Activated naive CD8-positive, alpha-beta T cell treated with anti-CD3 and anti-CD28 coated beads, Interleukin-2, amount 10 ng/mL, durations not matched to agents 7 days and 5 days (primary cell): ENCODE results near the gene STAG3. TPM values are rescaled to one million over a fixed set of nuclear protein-coding genes. Genes with fewer than 3 reads are reported as not detected.
"Not testable (repeated sequence)": the region's sequence is repeated elsewhere in the genome, so short reads cannot be mapped to it uniquely, and the experiment has no call there.

ENCODE experiments used
- ATAC-seq: fragments of 150-1000 bp; cut with Tn5 transposase; one replicate; pipeline ENCODE4 v1.10.0; 2021; ENCODE audit warnings: low read depth, moderate library complexity
- POLR2A ChIA-PET: fragments of 350-600 bp; sonication (Branson Sonifier 250); formaldehyde crosslinking; loops from one replicate; lab custom pipeline; 2021; ENCODE audit warnings: antibody characterized with exemption; lab: Charles Lee
- DNase-seq: peaks from one replicate; pipeline ENCODE4 v3.0.0; 2021
- H3K27ac Mint-ChIP-seq: one replicate; pipeline ENCODE4 v1.8.0; 2022; ENCODE audit warnings: mild to moderate bottlenecking, mixed read lengths
- H3K27me3 Mint-ChIP-seq: one replicate; pipeline ENCODE4 v1.8.0; 2022; ENCODE audit warnings: mild to moderate bottlenecking, moderate library complexity, mixed read lengths
- H3K36me3 Mint-ChIP-seq: one replicate; pipeline ENCODE4 v1.8.0; 2021; ENCODE audit warnings: mild to moderate bottlenecking, mixed read lengths
- H3K4me1 Mint-ChIP-seq: one replicate; pipeline ENCODE4 v1.8.0; 2021; ENCODE audit warnings: mixed read lengths
- H3K4me3 Mint-ChIP-seq: one replicate; pipeline ENCODE4 v1.8.0; 2022; ENCODE audit warnings: mild to moderate bottlenecking, moderate library complexity, mixed read lengths
- H3K9me3 Mint-ChIP-seq: one replicate; pipeline ENCODE4 v1.8.0; 2021; ENCODE audit warnings: mixed read lengths
- total RNA-seq, 2 experiments: library from RNA; stranded (reverse); gene quantifications; one replicate each; pipeline ENCODE4 v1.2.3, GENCODE V29; 2021

The STAG3 gene, protein sequence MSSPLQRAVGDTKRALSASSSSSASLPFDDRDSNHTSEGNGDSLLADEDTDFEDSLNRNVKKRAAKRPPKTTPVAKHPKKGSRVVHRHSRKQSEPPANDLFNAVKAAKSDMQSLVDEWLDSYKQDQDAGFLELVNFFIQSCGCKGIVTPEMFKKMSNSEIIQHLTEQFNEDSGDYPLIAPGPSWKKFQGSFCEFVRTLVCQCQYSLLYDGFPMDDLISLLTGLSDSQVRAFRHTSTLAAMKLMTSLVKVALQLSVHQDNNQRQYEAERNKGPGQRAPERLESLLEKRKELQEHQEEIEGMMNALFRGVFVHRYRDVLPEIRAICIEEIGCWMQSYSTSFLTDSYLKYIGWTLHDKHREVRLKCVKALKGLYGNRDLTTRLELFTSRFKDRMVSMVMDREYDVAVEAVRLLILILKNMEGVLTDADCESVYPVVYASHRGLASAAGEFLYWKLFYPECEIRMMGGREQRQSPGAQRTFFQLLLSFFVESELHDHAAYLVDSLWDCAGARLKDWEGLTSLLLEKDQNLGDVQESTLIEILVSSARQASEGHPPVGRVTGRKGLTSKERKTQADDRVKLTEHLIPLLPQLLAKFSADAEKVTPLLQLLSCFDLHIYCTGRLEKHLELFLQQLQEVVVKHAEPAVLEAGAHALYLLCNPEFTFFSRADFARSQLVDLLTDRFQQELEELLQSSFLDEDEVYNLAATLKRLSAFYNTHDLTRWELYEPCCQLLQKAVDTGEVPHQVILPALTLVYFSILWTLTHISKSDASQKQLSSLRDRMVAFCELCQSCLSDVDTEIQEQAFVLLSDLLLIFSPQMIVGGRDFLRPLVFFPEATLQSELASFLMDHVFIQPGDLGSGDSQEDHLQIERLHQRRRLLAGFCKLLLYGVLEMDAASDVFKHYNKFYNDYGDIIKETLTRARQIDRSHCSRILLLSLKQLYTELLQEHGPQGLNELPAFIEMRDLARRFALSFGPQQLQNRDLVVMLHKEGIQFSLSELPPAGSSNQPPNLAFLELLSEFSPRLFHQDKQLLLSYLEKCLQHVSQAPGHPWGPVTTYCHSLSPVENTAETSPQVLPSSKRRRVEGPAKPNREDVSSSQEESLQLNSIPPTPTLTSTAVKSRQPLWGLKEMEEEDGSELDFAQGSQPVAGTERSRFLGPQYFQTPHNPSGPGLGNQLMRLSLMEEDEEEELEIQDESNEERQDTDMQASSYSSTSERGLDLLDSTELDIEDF
- total RNA-seq, result 10 to 100 TPM; 31.1 to 38.8 TPM

DNA sequence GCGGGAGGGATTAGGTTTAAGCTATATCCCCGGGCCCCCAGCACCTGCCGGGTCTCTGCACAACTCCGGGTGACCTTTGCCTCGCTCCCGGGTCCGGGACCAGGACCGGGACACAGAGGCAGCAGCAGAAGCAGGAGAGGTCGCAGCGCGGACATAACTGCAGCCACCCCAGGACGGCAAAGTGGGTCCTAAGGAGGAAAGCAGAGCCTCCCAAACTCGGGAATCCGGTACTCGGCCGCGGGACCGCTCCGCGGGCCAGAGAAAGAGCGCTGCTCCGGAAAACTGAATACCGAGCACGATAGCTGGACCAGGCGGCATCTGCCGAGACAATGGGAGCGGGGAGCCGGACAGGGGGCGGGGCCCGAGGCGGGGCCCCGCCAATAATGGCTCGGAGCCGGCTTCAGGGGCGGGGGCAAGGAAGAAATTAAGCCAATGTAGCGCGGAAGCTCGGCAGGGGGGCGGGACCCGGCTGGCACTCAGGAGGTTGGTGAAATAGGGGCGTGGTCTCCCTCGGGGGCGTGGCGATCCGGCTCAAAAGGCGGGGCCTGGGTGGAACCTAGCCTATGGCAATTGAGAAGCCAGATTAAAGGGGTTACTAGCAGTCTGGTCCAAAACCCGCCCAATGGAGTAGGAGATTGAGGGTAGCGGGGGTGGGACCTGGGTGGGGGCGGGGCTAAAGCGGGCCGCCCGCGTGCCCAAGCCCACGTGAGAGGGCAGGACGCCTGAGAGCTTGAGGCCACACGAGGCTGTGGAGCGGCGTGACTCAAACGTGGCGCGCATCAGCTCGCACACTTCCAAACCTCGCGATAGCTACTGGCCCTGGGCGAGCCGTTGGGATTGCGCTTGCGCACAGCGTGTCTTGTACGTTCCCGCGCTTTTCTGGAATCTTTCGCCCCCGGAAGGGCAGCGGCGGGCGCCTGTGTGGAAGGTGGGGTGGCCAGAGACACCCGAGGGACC is at the start of gene STAG3, which contains the start of gene GPC2:
Gene STAG3 (plus strand): TSS at position 874 of the 957 bp plus-strand sequence. CDS start 2,639 bp downstream, outside the sequence.
Gene GPC2 (minus strand): TSS at position 337 of the 957 bp plus-strand sequence. CDS start 182 bp downstream, at position 155.
- H3K4me1 Mint-ChIP-seq, result peaks cover 48% of the 10 kb centered on the region
- POLR2A ChIA-PET, result interaction anchor here (0.8 to 2.5 kb wide), 11 partner anchors 9 to 259 kb away, joined by 3 to 20 read pairs (median 3); partner anchors contain the start of genes GAL3ST4, LAMTOR4, PPP1R35 and PVRIG

DNA sequence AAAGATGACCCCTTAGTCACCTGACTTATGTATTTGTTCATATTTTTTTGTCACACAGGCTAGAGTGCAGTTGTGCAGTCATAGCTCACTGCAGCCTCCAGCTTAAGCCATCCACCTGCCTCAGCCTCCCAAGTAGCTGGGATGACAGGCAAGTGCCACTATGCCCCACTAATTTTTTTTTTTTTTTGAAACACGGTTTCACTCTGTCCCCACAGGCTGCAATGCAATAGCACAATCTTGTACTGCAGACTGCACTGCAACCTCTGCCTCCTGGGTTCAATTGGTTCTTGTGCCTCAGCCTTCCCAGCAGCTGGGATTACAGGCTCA is 49.1 kb upstream of the STAG3 start:
- Mint-ChIP-seq H3K4me3 (peak overlapping the region; percentile 100), H3K27ac (peak overlapping the region; percentile 100), H3K36me3 (peaks cover 4% of the 10 kb centered on the region), H3K4me1 (peaks cover 29% of the 10 kb centered on the region), H3K9me3 (no peaks in the 10 kb centered on the region), H3K27me3 (no peaks in the 10 kb centered on the region)
- no peak for DNase-seq
- POLR2A ChIA-PET, result interaction anchor here (0.6 to 5.4 kb wide), 15 partner anchors 8 to 301 kb away, joined by 3 to 89 read pairs (median 4); partner anchors contain the start of genes AP4M1, LAMTOR4, MCM7 and MEPCE
- ATAC-seq, result no peak

More for the DNA sequence above, at the start of gene STAG3, which contains the start of gene GPC2:
- ATAC-seq (peak; percentile 86), DNase-seq (peak; percentile 99)
- Mint-ChIP-seq H3K9me3 (no peaks in the 10 kb centered on the region), H3K36me3 (peaks cover 13% of the 10 kb centered on the region), H3K4me3 (peak within 1 kb of the TSS; percentile 80), H3K27ac (peak within 1 kb of the TSS; percentile 64), H3K27me3 (peaks cover 3% of the 10 kb centered on the region)

DNA sequence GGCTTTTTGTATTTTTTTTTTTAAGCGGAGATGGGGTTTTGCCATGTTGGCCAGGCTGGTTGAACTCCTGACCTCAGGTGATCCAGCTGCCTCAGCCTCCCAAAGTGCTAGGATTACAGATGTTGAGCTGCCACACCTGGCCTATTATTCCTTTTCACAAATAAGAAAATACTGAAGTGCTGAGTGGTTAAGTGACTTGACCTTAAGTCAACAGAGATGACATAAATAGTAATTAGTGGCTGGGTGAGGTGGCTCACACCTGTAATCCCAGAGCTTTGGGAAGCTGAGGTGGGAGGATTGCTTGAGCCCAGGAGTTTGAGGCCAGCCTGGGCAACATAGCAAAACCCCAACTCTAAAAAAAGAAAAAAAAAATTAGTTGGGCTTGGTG is 47.5 kb upstream of the STAG3 start:
- H3K36me3 Mint-ChIP-seq, H3K27me3 Mint-ChIP-seq, H3K9me3 Mint-ChIP-seq, DNase-seq, ATAC-seq, H3K4me3 Mint-ChIP-seq, H3K27ac Mint-ChIP-seq: not testable (repeated sequence)
- POLR2A ChIA-PET, result interaction anchor here (0.6 to 1.1 kb wide), 3 partner anchors 30 to 134 kb away, joined by 3 read pairs; no protein-coding TSS in a partner anchor
- peaks cover 18% of the 10 kb centered on the region for H3K4me1 Mint-ChIP-seq

DNA sequence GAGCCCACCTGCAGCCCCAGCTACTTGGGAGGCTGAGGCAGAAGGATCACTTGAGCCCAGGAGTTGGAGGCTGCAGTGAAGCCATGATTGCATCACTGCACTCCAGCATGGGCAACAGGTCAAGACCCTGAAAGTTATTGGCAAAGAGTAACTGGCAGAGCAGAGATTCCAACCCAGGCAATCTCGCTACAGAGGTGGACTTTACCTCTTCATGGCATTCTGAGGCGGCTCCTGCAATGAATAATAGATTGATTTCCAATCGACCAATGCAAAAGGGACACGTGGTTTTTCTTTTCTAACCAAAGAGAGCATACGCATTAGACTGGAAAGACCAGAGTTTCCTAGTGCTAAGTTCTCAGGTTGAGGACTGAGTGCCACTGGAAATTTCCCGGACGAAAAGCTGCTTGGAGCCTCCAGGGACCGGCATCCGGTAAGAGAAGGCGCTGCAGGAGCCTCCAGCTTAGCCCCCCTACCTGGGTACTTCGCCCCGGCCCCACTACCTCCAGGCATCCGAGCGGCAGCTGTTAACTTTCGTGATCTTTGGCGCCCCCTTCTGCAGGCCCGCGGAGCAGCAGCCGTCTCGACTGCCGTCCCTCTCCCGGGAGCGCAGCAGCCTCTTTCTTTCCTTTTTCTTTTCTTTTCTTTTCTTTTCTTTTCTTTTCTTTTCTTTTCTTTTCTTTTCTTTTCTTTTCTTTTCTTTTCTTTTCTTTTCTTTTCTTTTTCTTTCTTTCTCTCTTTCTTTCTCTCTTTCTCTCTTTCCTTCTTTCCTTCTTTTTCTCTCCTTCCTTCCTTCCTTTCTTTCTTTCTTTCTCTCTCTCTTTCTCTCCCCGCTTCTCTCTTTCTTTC is 46.9 kb upstream of the STAG3 start:
- H3K27ac Mint-ChIP-seq, result no peak overlapping the region
- no peaks in the 10 kb centered on the region for H3K9me3 Mint-ChIP-seq
- DNase-seq (peak; percentile 87), ATAC-seq (no peak)
- POLR2A ChIA-PET, result interaction anchor here (0.6 to 1.1 kb wide), 4 partner anchors 11 to 51 kb away, joined by 3 read pairs; partner anchors contain the start of genes AP4M1, CNPY4 and MCM7
- peaks cover 18% of the 10 kb centered on the region for H3K4me1 Mint-ChIP-seq
- no peaks in the 10 kb centered on the region for H3K36me3 Mint-ChIP-seq
- H3K4me3 Mint-ChIP-seq, result peak overlapping the region; percentile 48
- H3K27me3 Mint-ChIP-seq, result no peaks in the 10 kb centered on the region

DNA sequence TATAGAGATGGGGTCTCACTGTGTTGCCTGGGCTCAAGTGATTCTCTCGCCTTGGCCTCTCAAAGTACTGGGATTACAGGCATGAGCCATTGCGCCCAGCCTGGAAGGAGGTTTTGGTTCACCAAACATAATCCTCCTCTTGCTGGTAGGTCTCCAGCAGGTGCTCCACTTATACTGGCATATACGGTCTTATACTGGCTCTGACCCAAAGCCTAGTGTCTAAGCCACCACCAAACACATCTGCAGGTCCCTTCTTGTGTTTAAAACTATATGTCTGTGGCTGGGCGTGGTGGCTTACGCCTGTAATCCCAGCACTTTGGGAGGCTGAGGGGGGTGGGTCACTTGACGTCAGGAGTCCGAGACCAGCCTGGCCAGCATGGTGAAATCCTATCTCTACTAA is 45.6 kb upstream of the STAG3 start:
- no peaks in the 10 kb centered on the region for H3K27me3 Mint-ChIP-seq
- POLR2A ChIA-PET, result interaction anchor here (0.7 to 1.3 kb wide), 5 partner anchors 16 to 213 kb away, joined by 3 to 7 read pairs (median 4); partner anchors contain the start of genes AP4M1, LAMTOR4 and MCM7
- no peaks in the 10 kb centered on the region for H3K36me3 Mint-ChIP-seq
- no peak overlapping the region for H3K4me3 Mint-ChIP-seq
- DNase-seq, result no peak
- ATAC-seq, result no peak
- peaks cover 16% of the 10 kb centered on the region for H3K4me1 Mint-ChIP-seq
- H3K9me3 Mint-ChIP-seq, result no peaks in the 10 kb centered on the region
- no peak overlapping the region for H3K27ac Mint-ChIP-seq

DNA sequence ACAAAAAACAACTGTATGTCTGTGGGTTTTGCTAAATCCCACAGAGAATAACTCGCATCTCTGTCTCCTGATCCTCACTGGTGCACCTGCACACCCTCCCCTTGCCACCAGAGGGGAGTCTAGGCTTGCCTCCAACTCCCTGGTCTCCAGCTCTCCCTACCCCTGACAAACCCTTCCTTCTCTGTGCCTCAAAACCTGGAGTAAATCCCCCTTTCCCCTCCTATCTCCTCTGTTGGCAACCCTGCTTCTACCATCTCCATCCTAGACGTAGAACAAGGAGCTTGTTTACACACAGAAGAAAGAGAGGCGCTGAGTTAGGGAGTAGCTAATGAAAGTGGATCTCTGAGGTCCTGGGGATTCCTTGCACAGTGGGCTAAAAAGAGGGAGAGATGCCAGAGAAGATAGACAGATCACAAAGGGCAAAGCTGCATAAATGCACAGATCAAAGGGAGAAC is 45.0 kb upstream of the STAG3 start:
- Mint-ChIP-seq H3K36me3 (no peaks in the 10 kb centered on the region), H3K9me3 (no peaks in the 10 kb centered on the region), H3K4me3 (no peak overlapping the region), H3K27ac (no peak overlapping the region), H3K27me3 (no peaks in the 10 kb centered on the region), H3K4me1 (peaks cover 18% of the 10 kb centered on the region)
- ATAC-seq, result peak; percentile 74
- peak; percentile 68 for DNase-seq
- POLR2A ChIA-PET, result interaction anchor here (0.7 to 2.2 kb wide), 9 partner anchors 16 to 212 kb away, joined by 3 to 14 read pairs (median 5); partner anchors contain the start of genes AP4M1, LAMTOR4, MCM7 and PVRIG

DNA sequence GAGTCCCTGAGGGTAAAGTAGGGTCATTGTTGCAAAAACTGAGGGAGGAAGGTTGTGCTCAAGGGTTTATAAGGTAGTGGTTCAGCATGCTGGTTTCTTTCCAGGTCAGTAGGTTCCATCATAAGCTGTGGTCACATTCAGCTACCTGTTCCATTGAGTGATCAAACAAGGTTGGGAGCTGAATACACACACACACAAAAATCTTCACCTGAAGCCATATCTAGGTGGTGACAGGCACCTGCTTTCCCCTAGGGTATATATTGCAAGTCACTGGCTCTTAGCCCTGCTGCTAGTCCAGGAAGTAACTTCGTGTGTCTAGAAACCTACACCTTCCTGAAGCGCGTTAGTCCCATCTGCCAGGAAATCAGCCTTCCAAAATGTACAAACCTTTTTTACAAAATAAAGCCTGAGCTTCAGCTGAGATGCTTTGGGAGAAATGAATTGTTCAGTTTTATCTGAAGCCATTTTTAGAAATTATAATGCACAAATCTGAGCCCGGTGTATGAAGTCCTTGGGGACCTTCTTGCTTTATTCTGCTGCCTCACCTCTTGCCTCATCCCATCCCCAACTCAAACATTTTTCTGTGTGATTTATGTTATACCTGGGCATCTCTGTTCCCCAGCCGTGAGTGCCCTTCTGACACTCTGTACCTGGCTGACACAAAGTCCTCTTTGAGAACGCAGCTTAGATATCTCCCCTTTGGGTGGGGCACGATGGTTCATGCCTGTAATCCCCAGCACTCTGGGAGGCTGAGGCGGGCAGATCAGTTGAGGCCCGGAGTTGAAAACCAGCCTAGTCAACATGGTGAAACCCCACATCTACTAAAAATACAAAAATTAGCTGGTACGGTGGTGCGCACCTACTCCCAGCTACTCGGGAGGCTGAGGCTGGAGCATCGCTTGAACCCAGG is 39.6 kb upstream of the STAG3 start:
- DNase-seq, result no peak
- POLR2A ChIA-PET, result interaction anchor here (0.6 to 4.0 kb wide), 11 partner anchors 9 to 700 kb away, joined by 3 to 24 read pairs (median 4); partner anchors contain the start of genes AP4M1, CPSF4, GAL3ST4 and LAMTOR4
- peak overlapping the region; percentile 83 for H3K27ac Mint-ChIP-seq
- H3K4me3 Mint-ChIP-seq, result peak overlapping the region; percentile 66
- no peaks in the 10 kb centered on the region for H3K36me3 Mint-ChIP-seq
- peaks cover 14% of the 10 kb centered on the region for H3K4me1 Mint-ChIP-seq
- peak; percentile 72 for ATAC-seq
- no peaks in the 10 kb centered on the region for H3K9me3 Mint-ChIP-seq
- no peaks in the 10 kb centered on the region for H3K27me3 Mint-ChIP-seq

DNA sequence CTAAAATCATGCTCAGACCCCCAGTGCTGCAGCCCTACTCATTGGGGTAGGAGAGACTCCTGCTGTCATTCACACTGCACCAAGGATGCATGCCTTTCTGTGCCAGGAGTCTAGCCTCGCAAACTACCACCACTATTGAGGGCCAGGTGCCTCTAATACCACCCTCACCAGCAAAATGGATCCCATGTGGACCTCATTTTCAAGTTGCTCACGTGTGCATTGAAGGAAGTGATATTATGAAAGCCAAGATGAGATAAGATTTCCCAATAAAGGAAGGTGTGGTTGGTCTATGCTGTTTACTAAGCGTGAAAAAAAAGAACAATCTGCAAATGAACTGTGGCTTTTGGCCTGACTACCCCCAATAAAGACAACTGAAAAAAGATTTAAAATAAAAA is 36.2 kb upstream of the STAG3 start:
- DNase-seq (no peak), ATAC-seq (no peak)
- H3K36me3 Mint-ChIP-seq, result no peaks in the 10 kb centered on the region
- H3K27ac Mint-ChIP-seq, result no peak overlapping the region
- H3K4me1 Mint-ChIP-seq, result peaks cover 14% of the 10 kb centered on the region
- H3K9me3 Mint-ChIP-seq, result no peaks in the 10 kb centered on the region
- POLR2A ChIA-PET, result interaction anchor here (0.6 to 1.3 kb wide), 2 partner anchors 10 to 36 kb away, joined by 3 read pairs; partner anchors contain the start of genes GPC2 and STAG3
- no peak overlapping the region for H3K4me3 Mint-ChIP-seq
- H3K27me3 Mint-ChIP-seq, result no peaks in the 10 kb centered on the region

DNA sequence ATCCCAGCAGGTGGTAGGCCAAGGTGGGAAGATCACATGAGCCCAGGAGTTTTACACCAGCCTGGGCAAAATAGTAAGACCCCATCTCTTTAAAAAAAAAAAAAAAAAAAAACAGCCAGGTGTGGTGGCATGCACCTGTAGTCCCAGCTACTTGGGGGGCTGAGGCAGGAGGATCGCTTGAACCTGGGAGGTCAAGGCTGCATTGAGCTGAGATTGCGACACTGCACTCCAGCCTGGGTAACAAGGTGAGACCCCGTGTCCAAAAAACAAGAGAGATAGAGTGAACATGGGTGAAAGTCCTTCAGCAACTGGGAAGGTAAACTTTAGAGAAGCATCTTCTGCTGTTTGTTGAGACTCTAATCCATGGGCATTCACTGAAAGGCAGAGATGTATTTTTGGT is 35.3 kb upstream of the STAG3 start:
- no peaks in the 10 kb centered on the region for H3K9me3 Mint-ChIP-seq
- DNase-seq, result no peak
- peaks cover 14% of the 10 kb centered on the region for H3K4me1 Mint-ChIP-seq
- no peak overlapping the region for H3K27ac Mint-ChIP-seq
- no peaks in the 10 kb centered on the region for H3K27me3 Mint-ChIP-seq
- H3K36me3 Mint-ChIP-seq, result no peaks in the 10 kb centered on the region
- ATAC-seq, result no peak
- no peak overlapping the region for H3K4me3 Mint-ChIP-seq
- POLR2A ChIA-PET, result interaction anchor here (0.5 to 1.3 kb wide), 2 partner anchors 11 to 35 kb away, joined by 3 read pairs; partner anchors contain the start of genes GPC2 and STAG3

DNA sequence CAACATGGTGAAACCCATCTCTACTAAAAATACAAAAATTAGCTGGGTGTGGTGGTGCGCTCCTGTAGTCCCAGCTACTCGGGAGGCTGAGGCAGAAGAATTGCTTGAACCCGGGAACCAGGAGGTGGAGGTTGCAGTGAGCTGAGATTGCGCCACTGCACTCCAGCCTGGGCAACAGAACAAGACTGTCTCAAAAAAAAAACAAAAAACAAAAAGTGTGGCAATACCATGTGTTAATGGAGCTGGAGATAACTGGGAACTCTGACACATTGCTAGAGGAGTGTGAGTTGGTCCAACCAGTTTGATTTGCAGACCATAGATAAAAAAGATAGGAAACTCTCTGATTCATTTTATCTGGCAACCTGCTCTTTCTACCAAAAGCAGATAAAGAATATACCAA is 31.4 kb upstream of the STAG3 start:
- not testable (repeated sequence) for ATAC-seq, H3K36me3 Mint-ChIP-seq, H3K27ac Mint-ChIP-seq, H3K27me3 Mint-ChIP-seq, H3K9me3 Mint-ChIP-seq, DNase-seq, H3K4me3 Mint-ChIP-seq
- POLR2A ChIA-PET, result interaction anchor here (0.5 to 1.6 kb wide), 4 partner anchors 18 to 322 kb away, joined by 3 to 4 read pairs (median 4); partner anchors contain the start of genes GAL3ST4 and MEPCE
- H3K4me1 Mint-ChIP-seq, result peaks cover 20% of the 10 kb centered on the region
